GM12878 (cell line): ENCODE measurements around the gene TRAF5. TPM values are rescaled to one million over a fixed set of nuclear protein-coding genes. Genes with fewer than 3 reads are reported as not detected.

Source experiments
- ATAC-seq: fragments of 200-7000 bp; cut with Tn5 transposase; 3 replicates; pipeline ENCODE4 v1.9.1; 2020; ENCODE audit warnings: mild to moderate bottlenecking, moderate library complexity
- BruUV-seq: library from RNA; stranded (reverse); fragments of 400-500 nt; replicated peaks from 2 replicates; lab custom pipeline; 2021; lab: Mats Ljungman, UMichigan
- CTCF ChIA-PET: fragments of 300-600 bp; sonication (Branson Sonifier 250); formaldehyde crosslinking; extraction: SDS; loops from one replicate; lab custom pipeline; 2021; ENCODE audit warnings: inconsistent platforms; lab: Yijun Ruan, JAX
- POLR2A ChIA-PET: fragments of 350-600 bp; formaldehyde crosslinking; extraction: SDS; loops from one replicate; lab custom pipeline; 2021; ENCODE audit warnings: inconsistent platforms; lab: Charles Lee
- RAD21 ChIA-PET: fragments of 300-600 bp; sonication (Branson Sonifier 250); formaldehyde crosslinking; loops from one replicate; lab custom pipeline; 2023; ENCODE audit warnings: antibody characterized with exemption; ENCODE audit not compliant: unreplicated experiment; lab: Charles Lee
- SMC1A ChIA-PET: fragments of 300-600 bp; sonication (Branson Sonifier 250); formaldehyde crosslinking; loops from one replicate; lab custom pipeline; 2023; ENCODE audit not compliant: unreplicated experiment, uncharacterized antibody; lab: Charles Lee
- DNase-seq: peaks from one replicate; pipeline ENCODE4 v3.0.0-alpha.2; 2011; ENCODE audit warnings: low read depth, low spot score
- FAIRE-seq: peaks from 3 replicates; lab custom pipeline; 2011; peaks lifted over from hg19 to GRCh38; lab: Jason Lieb, UNC
- H2AFZ ChIP-seq: 2 replicates; pipeline ENCODE4 v1.6.0; 2011; ENCODE audit warnings: low read depth, low read length, control low read depth; ENCODE audit not compliant: control insufficient read depth
- H3K27ac ChIP-seq: 2 replicates; pipeline ENCODE4 v1.5.1; 2011; ENCODE audit warnings: control low read depth; ENCODE audit not compliant: control insufficient read depth, insufficient read depth
- H3K27me3 ChIP-seq, 2 experiments: replicated peaks in 1 of 2; 2 replicates each; pipeline versions ENCODE4 v1.6.0 to v1.6.1; 2011; ENCODE audit warnings: low read length in 1 of 2; ENCODE audit not compliant: control insufficient read depth in 2 of 2, insufficient read depth in 2 of 2
- H3K36me3 ChIP-seq, 2 experiments: 2 replicates each; pipeline ENCODE4 v1.5.1; 2011; ENCODE audit warnings: low read length in 1 of 2; ENCODE audit not compliant: control insufficient read depth in 2 of 2, insufficient read depth in 2 of 2
- H3K4me1 ChIP-seq: 2 replicates; pipeline ENCODE4 v1.6.1; 2011; ENCODE audit warnings: mild to moderate bottlenecking, low read length, moderate library complexity, mixed read lengths; ENCODE audit not compliant: control insufficient read depth, insufficient read depth
- H3K4me2 ChIP-seq: 2 replicates; pipeline ENCODE4 v1.6.0; 2011; ENCODE audit warnings: control low read depth; ENCODE audit not compliant: control insufficient read depth, insufficient read depth
- H3K4me3 ChIP-seq: fragments of 200-600 bp; sonication (generic); 2 replicates; pipeline ENCODE4 v1.5.1; 2016
- H3K79me2 ChIP-seq: 2 replicates; pipeline ENCODE4 v1.6.0; 2011; ENCODE audit warnings: low read length; ENCODE audit not compliant: control insufficient read depth, insufficient read depth
- H3K9ac ChIP-seq: 2 replicates; pipeline ENCODE4 v1.8.0; 2011; ENCODE audit warnings: low read length, control low read depth, mixed read lengths; ENCODE audit not compliant: control insufficient read depth, insufficient read depth
- H3K9me3 ChIP-seq: replicated peaks from 3 replicates; pipeline ENCODE4 v1.5.1; 2011; ENCODE audit warnings: mild to moderate bottlenecking, low read length; ENCODE audit not compliant: control insufficient read depth, insufficient read depth
- H4K20me1 ChIP-seq: 2 replicates; pipeline ENCODE4 v1.6.0; 2011; ENCODE audit not compliant: control insufficient read depth, insufficient read depth
- SUZ12 ChIP-seq: fragments of 200-600 bp; sonication (generic); IDR thresholded peaks from one replicate; pipeline ENCODE4 v1.6.1; 2018; ENCODE audit warnings: antibody characterized with exemption, mild to moderate bottlenecking; ENCODE audit not compliant: unreplicated experiment
- ZBTB40 ChIP-seq: fragments of 450-650 bp; IDR thresholded peaks from 2 replicates; pipeline ENCODE4 v1.6.1; 2016; ENCODE audit warnings: mild to moderate bottlenecking, moderate library complexity, borderline replicate concordance
- WGBS: methylation state at CpG from one replicate; pipeline ENCODE4 v1.1.6; 2016; ENCODE audit warnings: low lambda C conversion rate; ENCODE audit not compliant: insufficient replicate concordance, insufficient coverage; ENCODE audit errors: missing lambda C conversion rate; 5-methylcytosine and 5-hydroxymethylcytosine counted together
- in situ Hi-C: fragments of 300-500 bp; cut with MboI; formaldehyde crosslinking; loops from 9 replicates; pipeline ENCODE4 v1.14.3; 2018; ENCODE audit warnings: mixed read lengths
- intact Hi-C: fragments of 100-400 bp; cut with micrococcal nuclease; formaldehyde crosslinking; loops from one replicate; pipeline ENCODE4 v1.14.2; 2022; ENCODE audit not compliant: unreplicated experiment
- polyA plus RNA-seq, 11 experiments: library from polyadenylated mRNA; depleted of rRNA in 4 of 11; unstranded in 6 of 11; stranded (reverse) in 5 of 11; fragments of >200 nt; fragmentation: Nextera tagmentation in 4 of 11; fragmentation: Illumina TruSeq in 1 of 11; extraction: Ambion mirVana in 4 of 11; extraction: Trizol in 1 of 11; gene quantifications; 1 replicate in 1 of 11; 2 replicates in 10 of 11; pipeline versions ENCODE4 v1.2.1 to v1.2.3, GENCODE V29; 2011 to 2016; ENCODE audit warnings: inconsistent platforms in 2 of 11, missing spikeins in 2 of 11, low read depth in 1 of 11
- total RNA-seq, 4 experiments: library from RNA; depleted of rRNA in 3 of 4; stranded (reverse); fragments of >200 nt in 3 of 4; fragmentation: Illumina TruSeq in 1 of 4; extraction: Trizol in 1 of 4; gene quantifications; 2 replicates each; pipeline versions ENCODE4 v1.2.1 to v1.2.3, GENCODE V29; 2013 to 2021

TRAF5 gene
- total and polyA plus RNA-seq, 10 of the 15 experiments (the other 5 are each of a cell fraction or from before 2014, with no cell fraction given) = 10.6 to 36.5 (median 26.3) TPM

DNA sequence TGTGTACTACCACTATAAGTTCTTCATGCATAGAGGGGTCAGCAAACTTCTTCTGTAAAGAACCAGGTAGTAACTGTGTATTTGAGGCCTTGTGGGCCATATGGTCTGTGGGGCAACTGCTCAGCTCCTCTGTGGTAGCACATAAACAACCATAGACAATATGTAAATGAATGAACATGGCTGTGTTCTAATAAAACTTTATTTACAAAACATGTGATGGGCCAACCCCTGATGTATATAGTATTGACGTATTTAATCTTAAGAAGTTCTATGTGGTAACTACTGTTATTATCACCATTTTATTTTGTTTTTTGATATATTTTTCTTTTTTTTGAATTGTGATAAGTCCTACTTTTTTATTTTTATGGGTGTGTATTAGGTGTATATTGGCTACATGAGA, 15.4 kb downstream of the TRAF5 start:
- BruUV-seq = no TSS peak
- H3K9ac ChIP-seq = no peak overlapping the region
- ChIA-PET SMC1A (interaction anchor here (5.1 kb wide), 1 partner anchor 14 kb away, joined by 29 read pairs; no protein-coding TSS in a partner anchor), POLR2A (no interaction called here)
- intact Hi-C loops = no loop called here
- no peak overlapping the region for H2AFZ ChIP-seq
- TF ChIP-seq ZBTB40 (peak; percentile 92), SUZ12 (no peak)
- TF ChIP-seq, all 136 proteins: peak for 1
- FAIRE-seq (no peak), ATAC-seq (no peak), DNase-seq (no peak)
- peaks cover 39% of the 10 kb centered on the region for H3K79me2 ChIP-seq
- CTCF ChIA-PET = interaction anchor here (1.4 to 4.9 kb wide), 2 partner anchors 18 to 128 kb away, joined by 3 to 20 read pairs; no protein-coding TSS in a partner anchor
- H3K4me1 ChIP-seq = peaks cover 5% of the 10 kb centered on the region; the same call in 1 of the 2 replicates
- H3K4me3 ChIP-seq = no peak overlapping the region
- H3K27ac ChIP-seq = no peak overlapping the region
- no peak overlapping the region for H3K4me2 ChIP-seq
- H3K9me3 ChIP-seq = no peaks in the 10 kb centered on the region
- H3K36me3 ChIP-seq = peaks cover 0 to 2% of the 10 kb centered on the region in 2 experiments; a peak in 2 of 4 replicates
- H3K27me3 ChIP-seq = no peaks in the 10 kb centered on the region
- H4K20me1 ChIP-seq = no peaks in the 10 kb centered on the region
- 93% methylated on average over 1 of the region's 1 CpG for WGBS
- RAD21 ChIA-PET = no interaction called here
- in situ Hi-C loops = no loop called here
